ENCODE measurements around the gene PARL.
"Not testable (repeated sequence)": the region's sequence is repeated elsewhere in the genome, so short reads cannot be mapped to it uniquely, and the experiment has no call there.

The PARL gene

DNA sequence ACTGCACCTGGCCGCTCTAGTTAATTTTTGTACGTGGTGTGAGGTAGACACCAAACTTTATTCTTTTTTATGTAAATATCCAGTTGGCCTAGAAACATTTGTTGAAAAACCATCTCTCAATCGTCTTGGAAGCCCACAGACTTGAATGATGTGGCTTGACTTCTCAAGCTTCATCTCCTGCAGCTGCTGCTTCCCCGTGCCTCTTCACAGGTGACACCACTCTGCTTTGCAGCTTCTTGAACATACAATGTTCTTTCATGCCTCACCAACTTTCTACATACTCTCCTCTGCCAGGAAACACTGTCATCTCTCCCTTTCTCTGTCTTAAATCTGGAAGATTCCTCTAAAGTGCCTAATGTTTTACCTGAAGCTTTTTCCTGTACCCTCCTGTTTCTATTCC, 94.9 kb downstream of the PARL start:
- DNase-seq (ENCODE audit: low read depth), result no peak

- not testable (repeated sequence) for DNase-seq (ENCODE audit: low read depth)
These were observed 100.2 kb downstream of the PARL start for GRCh38 chr3:183784503-183784902.

GRCh38 chr3:183782576-183783276, 102.0 kb downstream of the PARL start:
- no peak for DNase-seq (ENCODE audit: low read depth)

DNA sequence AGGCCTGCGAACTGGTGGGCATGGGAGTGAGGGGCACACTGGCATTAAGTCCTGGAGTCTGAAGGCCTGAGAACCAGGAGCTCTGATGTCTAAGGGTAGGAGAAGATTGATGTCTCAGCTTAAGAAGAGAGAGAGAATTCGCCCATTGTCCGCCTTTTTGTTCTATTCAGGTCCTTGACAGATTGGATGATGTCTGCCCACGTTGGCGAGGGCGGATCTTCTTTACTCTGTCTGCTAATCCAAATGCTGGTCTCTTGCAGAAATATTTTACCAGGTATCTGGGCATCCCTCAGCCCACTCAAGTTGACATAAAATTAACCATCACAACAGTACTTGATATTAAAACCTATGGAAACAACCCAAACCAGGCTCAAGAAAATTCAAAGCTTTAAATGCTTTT, 103.4 kb downstream of the PARL start:
- no peak for DNase-seq (ENCODE audit: low read depth)

DNA sequence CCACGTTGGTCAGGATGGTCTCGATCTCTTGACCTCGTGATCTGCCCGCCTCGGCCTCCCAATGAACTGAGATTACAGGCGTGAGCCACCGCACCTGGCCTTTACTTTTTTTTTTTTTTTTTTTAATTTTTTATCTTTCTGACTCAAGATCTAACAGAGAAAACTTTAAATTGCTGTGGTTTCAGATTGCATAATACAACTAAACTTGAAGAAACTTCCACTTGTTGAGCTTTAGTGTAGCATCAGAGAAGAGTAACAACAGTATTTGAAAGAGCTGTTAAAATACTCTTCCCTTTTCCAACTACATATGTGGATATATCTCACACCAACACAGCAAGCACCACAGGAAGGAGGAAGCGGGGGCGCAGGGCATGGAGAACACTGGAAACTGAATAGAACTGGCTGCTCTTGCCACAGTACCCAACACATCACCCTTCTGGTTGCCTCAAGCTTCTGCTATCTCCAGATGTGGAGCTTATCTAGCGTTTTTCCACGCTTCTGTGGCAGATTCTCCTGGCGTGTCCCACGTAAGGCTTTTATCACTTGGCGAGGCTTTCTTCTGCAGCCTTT, 104.7 kb downstream of the PARL start:
- DNase-seq (ENCODE audit: low read depth), result no peak
